Loucy (cell line): ENCODE results near the gene PAPPA2.

ENCODE experiments used
- H2AFZ ChIP-seq: fragments of 200-600 bp; sonication (generic); 2 replicates; pipeline ENCODE4 v1.6.0; 2016; ENCODE audit warnings: antibody characterized with exemption, mild to moderate bottlenecking, low read length, moderate library complexity
- H3F3A ChIP-seq: fragments of 200-600 bp; 2 replicates; pipeline ENCODE4 v1.6.0; 2016; ENCODE audit warnings: antibody characterized with exemption, low read depth, mild to moderate bottlenecking
- H3K27me3 ChIP-seq: fragments of 200-600 bp; sonication (generic); 2 replicates; pipeline ENCODE4 v1.6.1; 2014; ENCODE audit warnings: low read length, mild to moderate bottlenecking; ENCODE audit not compliant: insufficient read depth, poor library complexity, severe bottlenecking
- H3K36me3 ChIP-seq: fragments of 200-600 bp; sonication (generic); 2 replicates; pipeline ENCODE4 v1.6.1; 2016; ENCODE audit warnings: low read length; ENCODE audit not compliant: insufficient read depth
- H3K4me1 ChIP-seq: fragments of 200-600 bp; sonication (generic); 2 replicates; pipeline ENCODE4 v1.5.1; 2014; ENCODE audit warnings: low read length, mild to moderate bottlenecking; ENCODE audit not compliant: insufficient read depth, poor library complexity, severe bottlenecking
- H3K4me2 ChIP-seq: fragments of 200-600 bp; sonication (generic); 2 replicates; pipeline ENCODE4 v1.6.0; 2014; ENCODE audit warnings: antibody characterized with exemption, low read length, low read depth, mild to moderate bottlenecking; ENCODE audit not compliant: poor library complexity, severe bottlenecking
- H3K4me3 ChIP-seq: fragments of 200-600 bp; sonication (generic); 2 replicates; pipeline ENCODE4 v1.5.1; 2014; ENCODE audit warnings: low read length, mild to moderate bottlenecking, mixed read lengths; ENCODE audit not compliant: poor library complexity, severe bottlenecking
- H3K79me2 ChIP-seq: fragments of 200-600 bp; sonication (generic); 2 replicates; pipeline ENCODE4 v1.6.1; 2014; ENCODE audit warnings: low read length; ENCODE audit not compliant: insufficient read depth
- H3K9ac ChIP-seq: fragments of 200-600 bp; sonication (generic); 2 replicates; pipeline ENCODE4 v1.6.0; 2014; ENCODE audit warnings: mild to moderate bottlenecking, low read depth, low read length, moderate library complexity; ENCODE audit not compliant: poor library complexity, severe bottlenecking
- H3K9me2 ChIP-seq: fragments of 200-600 bp; sonication (generic); replicated peaks from 2 replicates; pipeline ENCODE4 v1.6.1; 2016; ENCODE audit warnings: low read depth, low read length, mixed read lengths
- H3K9me3 ChIP-seq: fragments of 200-600 bp; sonication (generic); 2 replicates; pipeline ENCODE4 v1.6.1; 2014; ENCODE audit warnings: mild to moderate bottlenecking, antibody characterized with exemption, low read length, low read depth; ENCODE audit not compliant: insufficient read depth
- H4K20me1 ChIP-seq: fragments of 200-600 bp; sonication (generic); 2 replicates; pipeline ENCODE4 v1.6.0; 2014; ENCODE audit warnings: antibody characterized with exemption, low read length, mild to moderate bottlenecking; ENCODE audit not compliant: insufficient read depth, poor library complexity, severe bottlenecking
- EZH2phosphoT487 ChIP-seq: fragments of 200-600 bp; IDR thresholded peaks from 2 replicates; pipeline ENCODE4 v1.6.1; 2018; ENCODE audit warnings: antibody characterized with exemption, mild to moderate bottlenecking, moderate library complexity, borderline replicate concordance
- TF ChIP-seq, protein P1 (sequence below): fragments of 200-600 bp; sonication (generic); conservative IDR thresholded peaks from 2 replicates; pipeline ENCODE4 v1.5.1; 2014; ENCODE audit warnings: mild to moderate bottlenecking, antibody characterized with exemption, low read length

The PAPPA2 gene

DNA sequence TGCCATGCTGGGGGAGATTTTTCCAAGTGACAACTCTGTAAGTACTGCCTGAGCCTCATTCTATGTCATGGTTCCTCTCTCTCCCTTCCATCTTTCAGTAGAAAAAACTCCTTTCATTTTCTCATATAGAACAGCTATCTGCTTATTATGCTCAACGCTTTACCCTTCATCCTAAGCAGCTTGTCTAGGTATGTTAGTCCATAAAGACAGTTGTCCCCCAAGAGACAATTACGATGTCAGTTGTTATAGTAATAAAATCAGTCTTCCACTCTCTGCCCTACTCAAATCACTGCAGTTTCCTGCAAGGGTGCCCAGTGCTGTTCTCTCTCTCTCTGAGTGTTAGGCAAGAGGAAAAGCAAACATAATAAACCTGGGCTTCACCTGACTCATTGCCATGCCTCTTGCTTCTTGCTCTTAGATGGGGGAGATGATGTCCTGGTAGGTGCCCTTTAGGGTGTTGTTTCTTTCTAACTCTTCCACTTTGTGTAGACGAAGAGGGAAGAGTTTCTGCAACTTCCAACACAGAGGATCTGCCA is 59.4 kb downstream of the PAPPA2 start:
- H3K36me3 ChIP-seq, result no peaks in the 10 kb centered on the region
- H3K79me2 ChIP-seq, result no peaks in the 10 kb centered on the region

DNA sequence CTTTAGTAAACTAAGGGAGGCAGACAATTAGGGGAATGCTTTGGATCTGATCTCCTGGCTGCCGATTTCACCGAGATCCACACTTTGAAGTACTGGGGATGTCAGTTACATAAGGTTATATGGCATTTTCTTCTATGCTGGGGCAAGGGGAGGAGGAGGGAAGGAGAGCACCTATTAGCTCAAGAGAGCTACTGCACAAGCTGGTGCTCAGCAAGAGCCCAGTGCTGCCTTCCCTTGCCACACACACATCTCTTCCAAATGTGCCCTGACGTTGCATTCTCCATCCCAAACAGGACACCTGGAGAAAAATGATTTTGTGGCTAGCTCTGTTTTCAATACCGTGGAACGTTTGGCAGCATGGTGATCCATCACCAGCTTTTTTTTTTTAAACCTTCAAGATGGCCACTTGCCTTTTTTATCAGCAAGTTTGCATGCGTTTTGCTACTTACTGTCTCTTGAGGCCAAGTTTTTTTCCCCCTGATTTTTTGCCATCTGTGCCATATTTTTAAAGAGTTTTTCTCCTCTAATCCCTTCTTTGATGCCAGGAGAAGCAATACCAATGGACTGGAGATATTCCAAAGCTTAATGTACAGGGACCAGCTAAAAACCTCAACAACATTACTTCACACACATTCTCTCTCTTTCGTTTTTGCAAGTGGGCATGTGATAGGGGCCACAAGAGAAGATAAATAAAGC is 66.6 kb downstream of the PAPPA2 start:
- no peak overlapping the region for H3K9ac ChIP-seq
- no peaks in the 10 kb centered on the region for H3K9me3 ChIP-seq
- no peaks in the 10 kb centered on the region for H3F3A ChIP-seq
- no peaks in the 10 kb centered on the region for H4K20me1 ChIP-seq
- H3K4me2 ChIP-seq, result no peak overlapping the region
- no peaks in the 10 kb centered on the region for H3K9me2 ChIP-seq
- no peaks in the 10 kb centered on the region for H3K4me1 ChIP-seq
- H3K4me3 ChIP-seq, result no peak overlapping the region
- H2AFZ ChIP-seq, result no peak overlapping the region
- H3K27me3 ChIP-seq, result no peaks in the 10 kb centered on the region
- H3K36me3 ChIP-seq, result no peaks in the 10 kb centered on the region
- no peaks in the 10 kb centered on the region for H3K79me2 ChIP-seq
- TF ChIP-seq EZH2phosphoT487, result no peak
- TF ChIP-seq, protein P1, sequence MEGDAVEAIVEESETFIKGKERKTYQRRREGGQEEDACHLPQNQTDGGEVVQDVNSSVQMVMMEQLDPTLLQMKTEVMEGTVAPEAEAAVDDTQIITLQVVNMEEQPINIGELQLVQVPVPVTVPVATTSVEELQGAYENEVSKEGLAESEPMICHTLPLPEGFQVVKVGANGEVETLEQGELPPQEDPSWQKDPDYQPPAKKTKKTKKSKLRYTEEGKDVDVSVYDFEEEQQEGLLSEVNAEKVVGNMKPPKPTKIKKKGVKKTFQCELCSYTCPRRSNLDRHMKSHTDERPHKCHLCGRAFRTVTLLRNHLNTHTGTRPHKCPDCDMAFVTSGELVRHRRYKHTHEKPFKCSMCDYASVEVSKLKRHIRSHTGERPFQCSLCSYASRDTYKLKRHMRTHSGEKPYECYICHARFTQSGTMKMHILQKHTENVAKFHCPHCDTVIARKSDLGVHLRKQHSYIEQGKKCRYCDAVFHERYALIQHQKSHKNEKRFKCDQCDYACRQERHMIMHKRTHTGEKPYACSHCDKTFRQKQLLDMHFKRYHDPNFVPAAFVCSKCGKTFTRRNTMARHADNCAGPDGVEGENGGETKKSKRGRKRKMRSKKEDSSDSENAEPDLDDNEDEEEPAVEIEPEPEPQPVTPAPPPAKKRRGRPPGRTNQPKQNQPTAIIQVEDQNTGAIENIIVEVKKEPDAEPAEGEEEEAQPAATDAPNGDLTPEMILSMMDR, result no peak

More for the DNA sequence above, 59.4 kb downstream of the PAPPA2 start:
- H2AFZ ChIP-seq, result no peak overlapping the region
- H3K9me3 ChIP-seq, result no peaks in the 10 kb centered on the region
- H3K9me2 ChIP-seq, result no peaks in the 10 kb centered on the region
- H3K9ac ChIP-seq, result no peak overlapping the region
- no peak overlapping the region for H3K4me3 ChIP-seq
- H3K27me3 ChIP-seq, result no peaks in the 10 kb centered on the region
- no peaks in the 10 kb centered on the region for H3K4me1 ChIP-seq
- no peaks in the 10 kb centered on the region for H4K20me1 ChIP-seq
- TF ChIP-seq, protein P1, result no peak
- no peak for TF ChIP-seq EZH2phosphoT487
- no peak overlapping the region for H3K4me2 ChIP-seq
- H3F3A ChIP-seq, result no peaks in the 10 kb centered on the region

DNA sequence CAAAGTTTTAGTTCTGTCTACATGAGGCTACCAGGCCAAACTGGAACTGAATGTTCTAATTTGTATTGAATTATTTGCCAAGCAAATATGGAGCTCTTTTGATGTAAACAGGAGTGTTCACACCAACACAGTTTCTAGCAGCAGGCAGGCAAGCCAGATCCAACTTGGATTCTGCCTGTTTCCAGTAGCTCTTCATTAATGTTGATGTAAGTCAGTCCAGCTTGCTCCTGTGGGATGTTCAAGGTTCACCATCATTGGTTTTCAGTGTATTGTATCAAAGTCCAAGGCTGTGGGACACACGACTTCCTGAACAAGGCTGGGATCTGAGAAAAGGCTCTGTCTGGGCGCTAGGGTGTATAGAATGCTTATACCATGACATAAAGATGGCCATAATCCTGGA is 68.1 kb downstream of the PAPPA2 start:
- TF ChIP-seq, protein P1, result no peak
- no peak for TF ChIP-seq EZH2phosphoT487
- no peaks in the 10 kb centered on the region for H3K27me3 ChIP-seq
- no peaks in the 10 kb centered on the region for H4K20me1 ChIP-seq
- no peaks in the 10 kb centered on the region for H3K9me3 ChIP-seq
- H3K9ac ChIP-seq, result no peak overlapping the region
- no peak overlapping the region for H3K4me3 ChIP-seq
- H3K79me2 ChIP-seq, result no peaks in the 10 kb centered on the region
- no peaks in the 10 kb centered on the region for H3K36me3 ChIP-seq
- no peaks in the 10 kb centered on the region for H3K9me2 ChIP-seq
- no peak overlapping the region for H2AFZ ChIP-seq
- no peak overlapping the region for H3K4me2 ChIP-seq
- no peaks in the 10 kb centered on the region for H3F3A ChIP-seq
- H3K4me1 ChIP-seq, result no peaks in the 10 kb centered on the region
